Measurements from ENCODE around the gene ANKZF1. TPM values are rescaled to one million over a fixed set of nuclear protein-coding genes. Genes with fewer than 3 reads are reported as not detected.

ANKZF1 gene
- total RNA-seq, 2 donors from 2014 or later, result 64.4 to 85.7 TPM

GRCh38 chr2:219183151-219183772 is 46.3 kb upstream of the ANKZF1 start:
- DNase-seq (ENCODE audit: low spot score), result no peak

GRCh38 chr2:219184121-219184520 is 45.5 kb upstream of the ANKZF1 start:
- peaks cover 0 to 24% of the 10 kb centered on the region in 2 donors for H3K36me3 ChIP-seq
- H3K27me3 ChIP-seq (replicated peaks; ENCODE audit: insufficient read depth), result no peaks in the 10 kb centered on the region
- H3K9me3 ChIP-seq, result no peaks in the 10 kb centered on the region
- intact Hi-C loops (cut with DNase I), result no loop called here
- DNase-seq (ENCODE audit: low spot score), result no peak
- no peak overlapping the region for H3K4me3 ChIP-seq
- WGBS, result 100% methylated on average over 2 of the region's 2 CpGs
- no peak overlapping the region for H3K27ac ChIP-seq
- TF ChIP-seq POLR2A (IDR thresholded peaks at IDR 0.05) (no peak), POLR2AphosphoS5 (IDR thresholded peaks at IDR 0.05) (no peak), CTCF (IDR thresholded peaks at IDR 0.05) (no peak)
- H3K4me1 ChIP-seq (replicated peaks), result peaks cover under 1% of the 10 kb centered on the region

More at GRCh38 chr2:219183151-219183772, 46.3 kb upstream of the ANKZF1 start:
- intact Hi-C loops (cut with DNase I), result no loop called here
- Histone ChIP-seq H3K4me1 (replicated peaks) (peaks cover 5% of the 10 kb centered on the region), H3K4me3 (no peak overlapping the region), H3K27ac (no peak overlapping the region), H3K9me3 (no peaks in the 10 kb centered on the region), H3K36me3 (peaks cover 0 to 24% of the 10 kb centered on the region in 2 donors), H3K27me3 (replicated peaks; ENCODE audit: insufficient read depth) (no peaks in the 10 kb centered on the region)
- TF ChIP-seq POLR2A (IDR thresholded peaks at IDR 0.05) (no peak), CTCF (IDR thresholded peaks at IDR 0.05) (no peak), POLR2AphosphoS5 (IDR thresholded peaks at IDR 0.05) (no peak)
- 92% methylated on average over 6 of the region's 6 CpGs for WGBS

GRCh38 chr2:219186754-219187456 is 42.7 kb upstream of the ANKZF1 start:
- no peak overlapping the region for H3K4me3 ChIP-seq
- TF ChIP-seq CTCF (IDR thresholded peaks at IDR 0.05) (no peak), POLR2AphosphoS5 (IDR thresholded peaks at IDR 0.05) (no peak), POLR2A (IDR thresholded peaks at IDR 0.05) (no peak)
- DNase-seq (ENCODE audit: low spot score), result no peak
- H3K27me3 ChIP-seq (replicated peaks; ENCODE audit: insufficient read depth), result no peaks in the 10 kb centered on the region
- peaks cover 0 to 15% of the 10 kb centered on the region in 2 donors for H3K36me3 ChIP-seq
- no peak overlapping the region for H3K27ac ChIP-seq
- WGBS, result 88% methylated on average over 7 of the region's 7 CpGs
- no peaks in the 10 kb centered on the region for H3K4me1 ChIP-seq (replicated peaks)
- H3K9me3 ChIP-seq, result no peaks in the 10 kb centered on the region
- intact Hi-C loops (cut with DNase I), result no loop called here

GRCh38 chr2:219197388-219197787 is 32.2 kb upstream of the ANKZF1 start:
- no peaks in the 10 kb centered on the region for H3K9me3 ChIP-seq
- no peaks in the 10 kb centered on the region for H3K27me3 ChIP-seq (replicated peaks; ENCODE audit: insufficient read depth)
- H3K36me3 ChIP-seq, result no peaks in the 10 kb centered on the region
- 86% methylated on average over 1 of the region's 1 CpG for WGBS
- intact Hi-C loops (cut with DNase I), result no loop called here
- no peak for TF ChIP-seq CTCF (IDR thresholded peaks at IDR 0.05)
- no peak for TF ChIP-seq POLR2AphosphoS5 (IDR thresholded peaks at IDR 0.05)
- no peak for TF ChIP-seq POLR2A (IDR thresholded peaks at IDR 0.05)
- no peak overlapping the region for H3K4me3 ChIP-seq
- DNase-seq (ENCODE audit: low spot score), result no peak
- H3K27ac ChIP-seq, result no peak overlapping the region
- H3K4me1 ChIP-seq (replicated peaks), result no peaks in the 10 kb centered on the region

- H3K4me3 ChIP-seq, result no peak overlapping the region
- H3K27ac ChIP-seq, result no peak overlapping the region
- H3K9me3 ChIP-seq, result no peaks in the 10 kb centered on the region
- intact Hi-C loops (cut with DNase I), result no loop called here
- WGBS, result 84% methylated on average over 5 of the region's 5 CpGs
- H3K4me1 ChIP-seq (replicated peaks), result no peaks in the 10 kb centered on the region
- no peak for DNase-seq (ENCODE audit: low spot score)
- TF ChIP-seq POLR2AphosphoS5 (IDR thresholded peaks at IDR 0.05) (no peak), CTCF (IDR thresholded peaks at IDR 0.05) (no peak)
- no peaks in the 10 kb centered on the region for H3K36me3 ChIP-seq
- H3K27me3 ChIP-seq (replicated peaks; ENCODE audit: insufficient read depth), result no peaks in the 10 kb centered on the region
Measured at GRCh38 chr2:219198974-219199373, 30.6 kb upstream of the ANKZF1 start.

Data from prostate gland (tissue), 2 donors.